ENCODE results near the gene MLEC.

The MLEC gene

DNA sequence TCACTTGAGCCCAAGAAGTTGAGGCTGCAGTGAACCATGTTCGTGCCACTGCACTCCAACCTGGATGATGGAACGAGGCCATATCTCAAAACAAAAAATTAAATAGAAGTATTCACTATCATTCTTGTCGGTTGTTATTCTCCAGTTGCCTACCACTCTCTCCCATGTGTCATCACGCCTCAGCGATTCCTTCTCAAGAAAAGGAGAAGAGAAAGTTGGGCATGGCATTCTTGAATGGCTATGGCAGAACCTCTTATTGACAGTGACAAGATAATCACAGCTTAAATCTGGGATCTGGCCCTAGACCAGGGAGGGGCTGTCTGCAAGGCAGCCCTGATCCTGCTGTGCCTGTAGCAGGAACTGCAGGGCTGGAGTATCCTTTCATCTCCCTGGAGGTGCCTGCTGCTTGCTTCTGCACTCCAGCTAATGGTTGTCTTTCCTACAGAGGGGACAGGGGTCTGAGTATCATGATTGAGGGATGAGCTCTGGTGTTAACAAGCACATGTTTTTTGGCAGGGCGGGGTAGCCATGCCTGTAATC lies 12.8 kb upstream of the MLEC start:
- DNase-seq (ENCODE audit: low read depth): no peak
- TF ChIP-seq, protein P1, sequence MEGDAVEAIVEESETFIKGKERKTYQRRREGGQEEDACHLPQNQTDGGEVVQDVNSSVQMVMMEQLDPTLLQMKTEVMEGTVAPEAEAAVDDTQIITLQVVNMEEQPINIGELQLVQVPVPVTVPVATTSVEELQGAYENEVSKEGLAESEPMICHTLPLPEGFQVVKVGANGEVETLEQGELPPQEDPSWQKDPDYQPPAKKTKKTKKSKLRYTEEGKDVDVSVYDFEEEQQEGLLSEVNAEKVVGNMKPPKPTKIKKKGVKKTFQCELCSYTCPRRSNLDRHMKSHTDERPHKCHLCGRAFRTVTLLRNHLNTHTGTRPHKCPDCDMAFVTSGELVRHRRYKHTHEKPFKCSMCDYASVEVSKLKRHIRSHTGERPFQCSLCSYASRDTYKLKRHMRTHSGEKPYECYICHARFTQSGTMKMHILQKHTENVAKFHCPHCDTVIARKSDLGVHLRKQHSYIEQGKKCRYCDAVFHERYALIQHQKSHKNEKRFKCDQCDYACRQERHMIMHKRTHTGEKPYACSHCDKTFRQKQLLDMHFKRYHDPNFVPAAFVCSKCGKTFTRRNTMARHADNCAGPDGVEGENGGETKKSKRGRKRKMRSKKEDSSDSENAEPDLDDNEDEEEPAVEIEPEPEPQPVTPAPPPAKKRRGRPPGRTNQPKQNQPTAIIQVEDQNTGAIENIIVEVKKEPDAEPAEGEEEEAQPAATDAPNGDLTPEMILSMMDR (IDR thresholded peaks at IDR 0.05; ENCODE audit: low read depth, low read length, missing control alignments): no peak
- H3K4me3 ChIP-seq (ENCODE audit: low read depth, low read length): no peak overlapping the region

DNA sequence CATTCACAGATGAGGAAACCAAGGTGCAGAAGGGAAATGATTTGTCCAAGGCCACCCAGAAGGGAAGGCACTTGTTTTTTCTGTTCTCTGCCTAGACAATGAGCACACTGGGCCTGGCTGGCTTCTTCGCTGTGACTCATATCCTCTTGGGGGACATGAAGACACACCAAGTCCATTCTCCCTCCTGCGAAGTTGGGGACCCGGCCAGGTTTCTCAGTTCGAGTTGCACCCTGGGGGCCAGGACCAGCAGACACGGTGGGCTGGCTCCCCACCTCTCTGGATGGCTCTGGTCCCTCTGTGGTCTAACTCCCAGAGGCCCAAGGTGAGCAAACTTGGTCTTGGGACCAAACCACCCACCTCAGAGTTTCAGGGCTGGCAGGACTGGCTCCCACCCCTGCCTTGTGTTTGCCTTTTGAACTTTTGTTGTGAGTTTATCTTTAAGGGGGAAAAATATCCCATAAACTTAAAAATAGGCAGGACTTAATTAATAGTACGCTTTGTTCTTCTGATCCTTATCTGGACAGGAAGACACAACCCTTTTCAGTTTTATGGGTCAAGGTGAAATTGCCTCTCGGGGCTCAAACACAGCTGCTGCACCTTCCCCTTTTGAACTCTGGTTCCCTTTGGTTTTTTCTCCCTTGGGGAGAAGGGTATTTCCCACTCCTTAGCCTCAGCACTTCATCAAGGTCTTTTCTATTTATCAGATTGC lies 9.0 kb upstream of the MLEC start:
- TF ChIP-seq, protein P1 (IDR thresholded peaks at IDR 0.05; ENCODE audit: low read depth, low read length, missing control alignments): no peak
- H3K4me3 ChIP-seq (ENCODE audit: low read depth, low read length): no peak overlapping the region
- peak; percentile 49 for DNase-seq (ENCODE audit: low read depth)

DNA sequence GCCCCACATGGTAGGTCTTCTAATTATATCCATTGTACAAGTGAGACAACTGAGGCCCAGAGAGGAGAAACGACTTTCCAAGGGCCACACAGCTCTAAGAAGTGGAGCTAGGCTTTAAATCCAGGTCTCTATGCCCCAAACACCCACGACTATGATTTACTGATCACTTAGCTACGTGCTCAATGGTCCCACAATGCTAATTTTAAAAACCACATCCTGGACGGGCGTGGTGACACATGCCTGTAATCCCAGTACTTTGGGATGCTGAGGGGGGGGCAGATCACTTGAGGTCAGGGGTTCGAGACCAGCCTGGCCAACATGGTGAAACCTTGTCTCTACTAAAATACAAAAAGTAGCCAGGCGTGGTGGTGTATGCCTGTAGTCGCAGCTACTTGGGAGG lies 8.4 kb upstream of the MLEC start:
- TF ChIP-seq, protein P1 (IDR thresholded peaks at IDR 0.05; ENCODE audit: low read depth, low read length, missing control alignments): no peak
- DNase-seq (ENCODE audit: low read depth): no peak
- H3K4me3 ChIP-seq (ENCODE audit: low read depth, low read length): no peak overlapping the region

DNA sequence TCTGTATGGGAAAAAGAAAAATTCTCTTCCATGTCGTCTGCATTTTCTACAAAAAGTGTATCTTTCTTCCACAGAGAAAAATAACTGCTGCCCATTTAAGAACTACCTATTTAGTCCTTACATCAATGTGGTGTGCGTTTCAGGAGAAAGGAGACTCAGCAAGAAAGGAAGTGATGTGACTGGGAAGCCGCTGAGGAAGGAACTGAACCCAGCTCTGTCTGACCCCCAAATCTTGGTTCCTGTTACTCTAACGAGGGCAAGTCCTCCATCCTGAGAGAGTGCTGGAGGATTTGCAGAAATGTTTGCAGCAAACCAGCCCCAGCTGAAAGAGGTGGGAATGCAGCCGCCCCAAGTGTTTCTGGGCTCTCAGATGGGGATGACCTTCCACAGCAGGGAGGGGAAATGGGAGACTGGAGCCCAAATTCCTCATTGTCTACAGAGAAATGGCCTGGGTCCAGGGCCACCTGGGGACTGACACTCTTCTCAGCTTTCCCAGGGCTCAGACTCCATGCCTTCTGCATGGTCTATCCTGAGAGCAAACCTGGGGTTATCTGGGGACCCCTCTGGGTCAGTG lies 6.7 kb upstream of the MLEC start:
- DNase-seq (ENCODE audit: low read depth): no peak
- no peak overlapping the region; the same call in 1 of the 2 replicates for H3K4me3 ChIP-seq (ENCODE audit: low read depth, low read length)
- TF ChIP-seq, protein P1 (IDR thresholded peaks at IDR 0.05; ENCODE audit: low read depth, low read length, missing control alignments): no peak

DNA sequence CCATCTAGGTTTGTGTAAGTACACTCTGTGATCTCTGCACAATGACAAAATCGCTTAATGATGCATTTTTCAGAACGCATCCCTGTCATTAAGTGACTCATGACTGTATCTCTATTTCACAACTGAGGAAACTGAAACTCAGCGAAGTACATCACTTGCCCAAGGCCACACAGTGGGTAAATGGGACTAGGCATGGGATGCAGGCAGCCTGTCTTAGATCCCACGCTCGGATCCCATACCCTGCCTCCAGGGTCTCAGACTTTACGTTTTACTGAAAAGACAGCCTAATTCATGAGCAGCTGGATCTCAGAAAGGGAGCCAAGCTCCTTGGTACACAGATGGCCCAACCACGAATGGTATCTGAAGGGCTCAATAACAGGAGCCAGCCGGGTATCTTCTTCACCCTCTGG lies 2.4 kb upstream of the MLEC start:
- TF ChIP-seq, protein P1 (IDR thresholded peaks at IDR 0.05; ENCODE audit: low read depth, low read length, missing control alignments): no peak
- DNase-seq (ENCODE audit: low read depth): peak; percentile 65
- no peak overlapping the region for H3K4me3 ChIP-seq (ENCODE audit: low read depth, low read length)

DNA sequence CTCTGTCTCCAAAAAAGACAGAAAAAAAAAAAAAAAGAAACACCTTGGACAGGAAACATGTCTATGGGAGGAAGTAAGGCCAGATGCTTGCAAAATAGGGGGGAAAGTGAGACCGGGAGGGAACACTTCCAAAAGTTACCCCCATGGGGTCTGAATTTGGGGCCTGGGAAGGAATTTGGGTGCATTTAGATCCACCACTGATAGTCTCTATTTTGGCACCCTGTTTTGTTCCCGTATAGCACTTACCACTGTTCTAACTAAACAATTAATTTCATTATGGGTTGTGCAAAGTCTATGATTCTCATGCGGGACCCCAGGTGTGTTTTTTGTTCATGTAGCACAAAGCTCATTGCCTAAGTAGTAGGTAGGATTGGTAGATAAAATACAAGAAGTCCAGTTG lies 1.4 kb upstream of the MLEC start:
- H3K4me3 ChIP-seq (ENCODE audit: low read depth, low read length): no peak overlapping the region
- TF ChIP-seq, protein P1 (IDR thresholded peaks at IDR 0.05; ENCODE audit: low read depth, low read length, missing control alignments): no peak
- DNase-seq (ENCODE audit: low read depth): no peak
